ENCODE results near the gene ANKFY1.

The ANKFY1 gene

GRCh38 chr17:4119299-4119698, 144.5 kb downstream of the ANKFY1 start:
- DNase-seq, result no peak
- Histone ChIP-seq H3K4me2 (ENCODE audit: low read depth, low read length) (no peak overlapping the region), H3K9ac (ENCODE audit: low read length) (no peak overlapping the region), H3K9me2 (replicated peaks; ENCODE audit: insufficient read depth, low read length) (no peaks in the 10 kb centered on the region), H3K4me1 (ENCODE audit: low read length) (no peaks in the 10 kb centered on the region), H3K36me3 (replicated peaks; ENCODE audit: insufficient read depth, low read length) (peaks cover 7% of the 10 kb centered on the region), H3K9me3 (replicated peaks; ENCODE audit: insufficient read depth, low read length) (no peaks in the 10 kb centered on the region), H3K4me3 (ENCODE audit: low read length) (no peak overlapping the region), H3K79me2 (ENCODE audit: low read length) (peaks cover 47% of the 10 kb centered on the region), H4K20me1 (ENCODE audit: insufficient read depth, low read length) (no peaks in the 10 kb centered on the region), H3F3A (ENCODE audit: insufficient read depth, low read length) (no peaks in the 10 kb centered on the region), H3K27ac (ENCODE audit: low read length) (no peak overlapping the region), H3K27me3 (replicated peaks; ENCODE audit: insufficient read depth, low read length) (no peaks in the 10 kb centered on the region), H2AFZ (ENCODE audit: low read length) (no peak overlapping the region)
- TF ChIP-seq CTCF (IDR thresholded peaks at IDR 0.05; ENCODE audit: low read length) (no peak), EZH2phosphoT487 (IDR thresholded peaks at IDR 0.05; ENCODE audit: low read length) (no peak), EZH2 (optimal IDR thresholded peaks at IDR 0.05; ENCODE audit: low read depth, low read length) (no peak)

- TF ChIP-seq EZH2phosphoT487 (IDR thresholded peaks at IDR 0.05; ENCODE audit: low read length) (no peak), EZH2 (optimal IDR thresholded peaks at IDR 0.05; ENCODE audit: low read depth, low read length) (no peak), CTCF (IDR thresholded peaks at IDR 0.05; ENCODE audit: low read length) (no peak)
- no peak for DNase-seq
- no peaks in the 10 kb centered on the region for H3K9me2 ChIP-seq (replicated peaks; ENCODE audit: insufficient read depth, low read length)
- peaks cover 5% of the 10 kb centered on the region; the same call in 1 of the 2 replicates for H3K36me3 ChIP-seq (replicated peaks; ENCODE audit: insufficient read depth, low read length)
- H3K27me3 ChIP-seq (replicated peaks; ENCODE audit: insufficient read depth, low read length), result no peaks in the 10 kb centered on the region
- no peak overlapping the region for H3K9ac ChIP-seq (ENCODE audit: low read length)
- no peaks in the 10 kb centered on the region for H3K9me3 ChIP-seq (replicated peaks; ENCODE audit: insufficient read depth, low read length)
- H3K4me2 ChIP-seq (ENCODE audit: low read depth, low read length), result no peak overlapping the region
- no peak overlapping the region for H3K4me3 ChIP-seq (ENCODE audit: low read length)
- H4K20me1 ChIP-seq (ENCODE audit: insufficient read depth, low read length), result no peaks in the 10 kb centered on the region
- no peaks in the 10 kb centered on the region for H3F3A ChIP-seq (ENCODE audit: insufficient read depth, low read length)
- H3K79me2 ChIP-seq (ENCODE audit: low read length), result peaks cover 37% of the 10 kb centered on the region
- no peak overlapping the region for H2AFZ ChIP-seq (ENCODE audit: low read length)
- no peaks in the 10 kb centered on the region for H3K4me1 ChIP-seq (ENCODE audit: low read length)
- H3K27ac ChIP-seq (ENCODE audit: low read length), result no peak overlapping the region
Measured at GRCh38 chr17:4118015-4118743, 145.6 kb downstream of the ANKFY1 start.

GRCh38 chr17:4116516-4116915, 147.3 kb downstream of the ANKFY1 start:
- Histone ChIP-seq H3K36me3 (replicated peaks; ENCODE audit: insufficient read depth, low read length) (peaks cover 9% of the 10 kb centered on the region; the same call in 1 of the 2 replicates), H3K4me3 (ENCODE audit: low read length) (no peak overlapping the region), H3F3A (ENCODE audit: insufficient read depth, low read length) (no peaks in the 10 kb centered on the region), H3K4me1 (ENCODE audit: low read length) (no peaks in the 10 kb centered on the region), H3K79me2 (ENCODE audit: low read length) (peaks cover 36% of the 10 kb centered on the region), H3K9ac (ENCODE audit: low read length) (no peak overlapping the region), H4K20me1 (ENCODE audit: insufficient read depth, low read length) (no peaks in the 10 kb centered on the region), H3K9me3 (replicated peaks; ENCODE audit: insufficient read depth, low read length) (no peaks in the 10 kb centered on the region), H3K27ac (ENCODE audit: low read length) (no peak overlapping the region), H3K27me3 (replicated peaks; ENCODE audit: insufficient read depth, low read length) (no peaks in the 10 kb centered on the region), H3K4me2 (ENCODE audit: low read depth, low read length) (no peak overlapping the region), H3K9me2 (replicated peaks; ENCODE audit: insufficient read depth, low read length) (no peaks in the 10 kb centered on the region), H2AFZ (ENCODE audit: low read length) (no peak overlapping the region)
- TF ChIP-seq CTCF (IDR thresholded peaks at IDR 0.05; ENCODE audit: low read length) (no peak), EZH2phosphoT487 (IDR thresholded peaks at IDR 0.05; ENCODE audit: low read length) (no peak), EZH2 (optimal IDR thresholded peaks at IDR 0.05; ENCODE audit: low read depth, low read length) (no peak)
- DNase-seq, result no peak
